ENCODE measurements around the gene MMP23B.

- no peak for TF ChIP-seq CREB1 (IDR thresholded peaks at IDR 0.05; ENCODE audit: low read depth)
- TF ChIP-seq CEBPB (IDR thresholded peaks at IDR 0.05): no peak
- TF ChIP-seq YY1 (IDR thresholded peaks at IDR 0.05; ENCODE audit: low read depth): no peak
- TF ChIP-seq NFIC (IDR thresholded peaks at IDR 0.05): no peak; the same call in 1 of the 2 replicates
- peak; percentile 36; the same call in 1 of the 2 replicates for TF ChIP-seq TEAD4 (IDR thresholded peaks at IDR 0.05)
- TF ChIP-seq MAX (IDR thresholded peaks at IDR 0.05): peak; percentile 98
- TF ChIP-seq EP300 (IDR thresholded peaks at IDR 0.05; ENCODE audit: borderline replicate concordance): no peak
- peak; percentile 31; the same call in 1 of the 2 replicates for TF ChIP-seq TCF12 (IDR thresholded peaks at IDR 0.05; ENCODE audit: low read depth)
- no peak for TF ChIP-seq REST (IDR thresholded peaks at IDR 0.05; ENCODE audit: low read depth)
Measured at GRCh38 chr1:1599030-1599934, 32.7 kb upstream of the MMP23B start.

Data from Ishikawa (cell line).